ENCODE measurements around the gene C19orf12. TPM values are rescaled to one million over a fixed set of nuclear protein-coding genes. Genes with fewer than 3 reads are reported as not detected.

C19orf12 gene
- total RNA-seq, 1 experiment from 2014 or later: 11.8 TPM

DNA sequence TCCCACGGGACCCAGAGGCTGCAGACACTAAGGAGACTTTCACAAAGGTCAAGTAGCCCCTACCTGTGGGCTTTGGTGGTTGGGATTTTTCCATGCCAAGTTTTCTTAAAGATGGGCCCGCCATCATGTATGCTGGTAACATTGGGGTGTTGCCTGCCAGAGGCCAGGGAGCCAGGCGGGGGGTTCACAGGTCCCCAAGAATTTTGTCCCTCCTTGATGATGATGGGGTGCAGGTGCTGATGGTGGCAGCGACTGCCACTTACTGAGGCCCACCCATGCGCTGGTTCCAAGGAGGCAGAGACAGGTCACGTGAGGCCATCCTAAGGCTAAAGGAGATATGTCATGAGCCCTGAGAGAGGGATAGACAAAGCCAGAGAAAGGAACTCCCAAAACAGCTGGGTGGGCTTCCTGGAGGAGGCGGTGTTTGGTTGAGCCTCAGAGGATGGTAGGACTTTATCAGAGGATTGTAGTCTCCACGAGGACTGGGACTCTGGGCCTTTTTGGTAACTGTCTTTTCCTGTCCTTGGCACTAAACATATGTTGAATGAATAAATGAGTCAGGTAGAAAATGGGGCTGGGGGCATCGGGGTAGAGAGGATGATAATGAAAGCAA is 35.4 kb downstream of the C19orf12 start:
- H3K4me3 ChIP-seq (ENCODE audit: low read length): no peak overlapping the region
- H3K9me3 ChIP-seq (ENCODE audit: low read length): no peaks in the 10 kb centered on the region
- H3K79me2 ChIP-seq (ENCODE audit: low read length): no peaks in the 10 kb centered on the region
- no peak overlapping the region for H2AFZ ChIP-seq (ENCODE audit: low read length)
- H3K4me2 ChIP-seq (ENCODE audit: low read depth, low read length, poor library complexity, severe bottlenecking): no peak overlapping the region
- H3K36me3 ChIP-seq (ENCODE audit: insufficient read depth, low read length): no peaks in the 10 kb centered on the region
- H4K20me1 ChIP-seq (ENCODE audit: insufficient read depth, low read depth, low read length): no peaks in the 10 kb centered on the region
- H3K27me3 ChIP-seq (ENCODE audit: low read length): no peaks in the 10 kb centered on the region
- DNase-seq: no peak
- no peaks in the 10 kb centered on the region for H3K9me2 ChIP-seq (replicated peaks; ENCODE audit: insufficient read depth, low read length)
- no peak overlapping the region for H3K27ac ChIP-seq (ENCODE audit: low read length)
- no peak overlapping the region for H3K9ac ChIP-seq (ENCODE audit: low read length)
- peaks cover 6% of the 10 kb centered on the region for H3K4me1 ChIP-seq (ENCODE audit: low read length)

DNA sequence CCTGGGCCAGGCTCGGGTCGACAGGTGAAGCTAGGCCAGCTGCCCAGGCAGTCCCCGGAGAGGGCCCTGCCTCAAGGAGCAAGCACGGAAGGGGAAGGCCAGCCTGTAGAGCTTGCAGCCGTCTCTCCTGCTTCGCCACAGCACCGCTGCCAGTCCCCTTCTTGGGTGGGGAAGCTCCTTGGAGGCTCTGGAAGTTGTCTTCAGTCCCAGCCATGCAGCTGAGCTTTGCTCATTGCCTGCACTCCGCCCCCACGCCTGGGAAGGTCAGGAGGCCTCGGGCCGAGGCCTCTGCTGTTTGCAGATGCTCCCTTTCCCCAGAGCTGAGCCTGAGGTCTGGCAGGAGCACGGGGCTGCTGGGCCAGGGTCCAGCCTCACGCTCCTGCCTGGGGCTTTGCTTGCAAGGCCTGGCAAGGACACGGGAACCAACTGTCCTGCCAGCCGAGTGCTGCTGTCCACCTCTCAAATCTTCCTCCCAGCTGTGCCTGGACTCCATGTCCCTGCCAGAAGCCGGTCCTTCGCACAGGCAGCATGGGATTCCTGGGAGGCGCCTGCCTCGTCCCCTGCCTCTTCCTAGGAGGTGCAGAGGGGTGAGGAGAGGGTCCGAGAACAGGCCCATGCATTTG is 36.5 kb downstream of the C19orf12 start:
- no peaks in the 10 kb centered on the region for H3K9me3 ChIP-seq (ENCODE audit: low read length)
- H3K4me2 ChIP-seq (ENCODE audit: low read depth, low read length, poor library complexity, severe bottlenecking): no peak overlapping the region
- no peaks in the 10 kb centered on the region for H3K9me2 ChIP-seq (replicated peaks; ENCODE audit: insufficient read depth, low read length)
- no peaks in the 10 kb centered on the region for H3K79me2 ChIP-seq (ENCODE audit: low read length)
- no peaks in the 10 kb centered on the region for H4K20me1 ChIP-seq (ENCODE audit: insufficient read depth, low read depth, low read length)
- no peaks in the 10 kb centered on the region for H3K27me3 ChIP-seq (ENCODE audit: low read length)
- H2AFZ ChIP-seq (ENCODE audit: low read length): no peak overlapping the region
- no peak overlapping the region for H3K4me3 ChIP-seq (ENCODE audit: low read length)
- H3K27ac ChIP-seq (ENCODE audit: low read length): no peak overlapping the region
- no peak overlapping the region for H3K9ac ChIP-seq (ENCODE audit: low read length)
- DNase-seq: no peak
- peaks cover 6% of the 10 kb centered on the region for H3K4me1 ChIP-seq (ENCODE audit: low read length)
- no peaks in the 10 kb centered on the region for H3K36me3 ChIP-seq (ENCODE audit: insufficient read depth, low read length)

DNA sequence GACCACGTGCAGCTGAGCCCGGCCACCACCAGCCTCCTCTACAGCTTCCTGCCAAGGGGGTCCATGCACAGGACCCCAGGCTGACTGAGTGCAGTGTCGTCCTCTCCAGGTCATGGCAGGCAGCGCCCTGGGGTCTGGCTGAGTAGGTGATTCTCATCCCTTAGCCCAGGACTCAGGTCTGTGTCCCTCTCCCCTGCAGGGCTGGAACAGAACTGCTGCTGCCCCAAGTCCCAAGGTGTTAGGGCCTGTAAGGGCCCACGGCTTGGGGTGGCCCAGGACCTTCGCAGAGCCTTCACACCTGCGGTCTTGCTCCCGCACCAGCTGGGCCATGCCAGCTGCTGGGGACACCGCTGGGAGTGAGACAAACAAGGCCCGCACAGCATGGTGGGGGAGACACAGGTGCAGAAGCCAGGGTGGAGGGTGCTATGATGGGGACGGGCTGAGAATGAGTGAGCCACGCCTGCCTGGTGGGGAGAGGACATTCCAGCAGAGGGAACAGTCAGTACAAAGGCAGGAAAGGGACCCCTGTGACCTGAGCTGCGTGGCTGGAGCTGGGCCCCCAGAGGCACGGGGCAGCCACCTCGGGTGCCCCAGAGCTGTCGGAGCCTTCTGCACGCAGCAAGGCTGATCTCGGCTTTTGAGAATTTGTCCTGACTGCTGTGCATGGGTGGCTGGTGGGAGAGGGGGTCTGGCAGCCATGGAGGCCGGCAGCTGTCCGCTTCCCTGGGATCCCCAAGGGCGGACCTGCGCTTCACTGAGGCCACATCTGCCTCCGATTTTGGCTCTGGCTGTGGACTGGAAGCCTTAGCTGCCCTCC is 37.9 kb downstream of the C19orf12 start:
- H3K4me3 ChIP-seq (ENCODE audit: low read length): no peak overlapping the region
- no peaks in the 10 kb centered on the region for H3K9me3 ChIP-seq (ENCODE audit: low read length)
- no peak overlapping the region for H3K9ac ChIP-seq (ENCODE audit: low read length)
- H3K27ac ChIP-seq (ENCODE audit: low read length): no peak overlapping the region
- H3K36me3 ChIP-seq (ENCODE audit: insufficient read depth, low read length): no peaks in the 10 kb centered on the region
- H3K4me1 ChIP-seq (ENCODE audit: low read length): peaks cover 6% of the 10 kb centered on the region
- H3K27me3 ChIP-seq (ENCODE audit: low read length): no peaks in the 10 kb centered on the region
- no peaks in the 10 kb centered on the region for H3K79me2 ChIP-seq (ENCODE audit: low read length)
- DNase-seq: no peak
- no peak overlapping the region for H2AFZ ChIP-seq (ENCODE audit: low read length)
- no peaks in the 10 kb centered on the region for H3K9me2 ChIP-seq (replicated peaks; ENCODE audit: insufficient read depth, low read length)
- no peak overlapping the region for H3K4me2 ChIP-seq (ENCODE audit: low read depth, low read length, poor library complexity, severe bottlenecking)
- H4K20me1 ChIP-seq (ENCODE audit: insufficient read depth, low read depth, low read length): no peaks in the 10 kb centered on the region

DNA sequence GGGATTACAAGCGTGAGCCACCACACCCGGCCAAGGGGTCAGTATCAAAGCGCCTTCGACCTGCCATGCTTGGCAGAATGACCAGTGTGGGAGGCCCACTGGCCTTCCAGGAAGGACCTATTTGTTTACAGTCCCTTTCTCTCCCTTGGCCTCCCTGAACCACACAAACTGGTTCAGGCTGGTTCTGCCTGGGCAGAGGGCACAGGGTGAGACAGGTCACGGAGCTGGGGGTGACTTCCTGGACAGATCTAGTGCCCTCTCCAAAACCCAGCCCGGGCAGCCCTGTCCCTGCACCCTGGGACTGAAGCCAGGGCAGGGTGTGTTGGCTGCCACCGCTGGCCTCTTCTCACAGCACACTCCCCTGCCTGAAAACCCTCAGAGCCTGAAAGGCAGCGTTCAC is 38.5 kb downstream of the C19orf12 start:
- H3K4me3 ChIP-seq (ENCODE audit: low read length): no peak overlapping the region

DNA sequence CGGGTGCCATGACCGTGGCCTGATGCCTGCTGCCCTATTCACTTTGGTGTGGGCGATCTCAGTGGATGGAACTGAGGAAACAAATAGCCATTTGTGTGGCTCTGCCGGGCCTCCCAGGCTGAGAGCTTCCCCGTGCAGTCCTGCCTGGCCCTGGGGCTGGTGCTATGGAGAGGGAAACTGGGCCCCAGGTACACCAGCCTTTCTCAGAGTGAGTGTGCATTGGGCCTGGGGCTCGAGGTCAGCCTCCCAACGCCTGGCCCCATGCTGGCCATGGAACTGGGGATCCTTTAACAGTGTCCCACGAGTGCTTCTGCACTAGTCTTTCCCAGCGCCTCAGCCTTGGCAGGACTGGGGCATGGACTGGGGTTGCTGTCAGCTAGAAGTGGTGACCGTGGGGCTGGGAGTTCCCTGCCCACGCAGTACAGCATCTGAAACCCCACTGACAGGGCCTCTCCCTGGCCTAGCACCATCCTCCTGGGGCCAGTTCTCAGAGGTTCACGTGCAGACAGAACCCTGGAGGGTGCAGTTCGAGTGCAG is 39.3 kb downstream of the C19orf12 start:
- Histone ChIP-seq H3K4me2 (ENCODE audit: low read depth, low read length, poor library complexity, severe bottlenecking) (no peak overlapping the region), H3K79me2 (ENCODE audit: low read length) (no peaks in the 10 kb centered on the region), H2AFZ (ENCODE audit: low read length) (no peak overlapping the region), H3K9me2 (replicated peaks; ENCODE audit: insufficient read depth, low read length) (no peaks in the 10 kb centered on the region), H3K4me1 (ENCODE audit: low read length) (peaks cover 13% of the 10 kb centered on the region), H4K20me1 (ENCODE audit: insufficient read depth, low read depth, low read length) (no peaks in the 10 kb centered on the region), H3K27me3 (ENCODE audit: low read length) (no peaks in the 10 kb centered on the region), H3K27ac (ENCODE audit: low read length) (no peak overlapping the region), H3K36me3 (ENCODE audit: insufficient read depth, low read length) (no peaks in the 10 kb centered on the region), H3K4me3 (ENCODE audit: low read length) (no peak overlapping the region), H3K9me3 (ENCODE audit: low read length) (no peaks in the 10 kb centered on the region), H3K9ac (ENCODE audit: low read length) (no peak overlapping the region)
- no peak for DNase-seq

More for the DNA sequence above, 38.5 kb downstream of the C19orf12 start:
- no peak for DNase-seq
- Histone ChIP-seq H3K9ac (ENCODE audit: low read length) (no peak overlapping the region), H3K36me3 (ENCODE audit: insufficient read depth, low read length) (no peaks in the 10 kb centered on the region), H3K9me2 (replicated peaks; ENCODE audit: insufficient read depth, low read length) (no peaks in the 10 kb centered on the region), H2AFZ (ENCODE audit: low read length) (no peak overlapping the region), H3K9me3 (ENCODE audit: low read length) (no peaks in the 10 kb centered on the region), H4K20me1 (ENCODE audit: insufficient read depth, low read depth, low read length) (no peaks in the 10 kb centered on the region), H3K27ac (ENCODE audit: low read length) (no peak overlapping the region), H3K79me2 (ENCODE audit: low read length) (no peaks in the 10 kb centered on the region), H3K4me1 (ENCODE audit: low read length) (peaks cover 12% of the 10 kb centered on the region), H3K4me2 (ENCODE audit: low read depth, low read length, poor library complexity, severe bottlenecking) (no peak overlapping the region), H3K27me3 (ENCODE audit: low read length) (no peaks in the 10 kb centered on the region)

DNA sequence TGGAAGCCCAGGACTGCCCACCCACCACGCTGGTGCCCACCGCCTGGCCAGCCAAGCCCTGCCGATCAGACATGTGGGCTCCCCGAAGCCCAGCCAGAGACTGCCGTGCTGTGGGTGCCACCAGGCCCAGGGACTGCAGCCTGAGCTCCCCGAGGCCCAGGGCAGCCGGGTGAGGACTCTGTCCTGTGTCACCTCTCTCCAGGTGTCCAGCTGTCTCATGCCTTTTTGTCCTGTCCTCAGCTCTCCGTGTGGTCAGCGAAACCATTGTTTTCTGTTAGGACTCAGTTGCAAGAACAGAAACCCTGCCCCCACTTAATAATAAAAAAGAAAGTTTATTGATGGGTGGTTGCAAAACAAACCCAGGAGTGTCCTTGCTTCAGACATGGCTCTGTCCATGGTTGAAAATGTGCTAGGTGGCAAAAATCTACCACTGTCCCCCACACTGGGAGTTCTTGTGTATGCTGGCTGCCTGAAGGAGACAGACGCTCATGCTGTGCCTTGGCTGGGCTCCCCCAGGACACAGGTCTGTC is 39.9 kb downstream of the C19orf12 start:
- no peaks in the 10 kb centered on the region for H3K79me2 ChIP-seq (ENCODE audit: low read length)
- H3K4me1 ChIP-seq (ENCODE audit: low read length): peaks cover 9% of the 10 kb centered on the region
- H3K9ac ChIP-seq (ENCODE audit: low read length): no peak overlapping the region
- H3K4me2 ChIP-seq (ENCODE audit: low read depth, low read length, poor library complexity, severe bottlenecking): no peak overlapping the region
- no peak overlapping the region for H3K4me3 ChIP-seq (ENCODE audit: low read length)
- no peaks in the 10 kb centered on the region for H3K27me3 ChIP-seq (ENCODE audit: low read length)
- no peak overlapping the region for H2AFZ ChIP-seq (ENCODE audit: low read length)
- no peak overlapping the region for H3K27ac ChIP-seq (ENCODE audit: low read length)
- no peaks in the 10 kb centered on the region for H3K9me2 ChIP-seq (replicated peaks; ENCODE audit: insufficient read depth, low read length)
- H3K9me3 ChIP-seq (ENCODE audit: low read length): no peaks in the 10 kb centered on the region
- H3K36me3 ChIP-seq (ENCODE audit: insufficient read depth, low read length): no peaks in the 10 kb centered on the region
- H4K20me1 ChIP-seq (ENCODE audit: insufficient read depth, low read depth, low read length): no peaks in the 10 kb centered on the region
- DNase-seq: no peak

DNA sequence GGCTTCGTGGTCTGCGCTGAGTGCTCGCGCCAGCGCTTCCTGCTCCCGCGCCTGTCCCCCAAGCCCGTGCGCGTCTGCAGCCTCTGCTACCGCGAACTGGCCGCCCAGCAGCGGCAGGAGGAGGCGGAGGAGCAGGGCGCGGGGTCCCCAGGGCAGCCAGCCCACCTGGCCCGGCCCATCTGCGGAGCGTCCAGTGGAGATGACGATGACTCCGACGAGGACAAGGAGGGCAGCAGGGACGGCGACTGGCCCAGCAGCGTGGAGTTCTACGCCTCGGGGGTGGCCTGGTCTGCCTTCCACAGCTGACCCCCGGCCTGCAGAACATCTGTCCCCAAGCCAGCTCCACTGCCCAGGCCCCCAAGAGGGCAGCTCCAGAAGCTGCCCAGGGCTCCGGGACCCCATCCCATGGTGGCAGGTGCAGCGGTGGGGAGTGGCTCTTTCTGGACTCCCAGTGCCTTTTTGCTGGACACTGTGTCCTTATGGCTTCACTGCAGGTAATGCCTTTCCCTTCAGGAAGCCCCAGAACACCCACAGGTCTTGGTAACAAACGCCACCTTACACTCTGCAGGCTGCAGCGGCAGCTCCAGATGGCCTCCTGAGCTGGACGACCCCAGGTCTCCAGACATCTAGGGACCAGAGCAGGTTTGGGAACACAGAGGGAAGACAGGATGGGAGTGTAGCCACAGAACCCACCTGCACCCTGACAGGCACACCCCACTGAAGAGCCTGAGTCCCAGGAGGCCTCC is 40.5 kb downstream of the C19orf12 start:
- H4K20me1 ChIP-seq (ENCODE audit: insufficient read depth, low read depth, low read length): no peaks in the 10 kb centered on the region
- no peaks in the 10 kb centered on the region for H3K9me2 ChIP-seq (replicated peaks; ENCODE audit: insufficient read depth, low read length)
- H3K4me3 ChIP-seq (ENCODE audit: low read length): no peak overlapping the region
- no peaks in the 10 kb centered on the region for H3K9me3 ChIP-seq (ENCODE audit: low read length)
- H3K27ac ChIP-seq (ENCODE audit: low read length): no peak overlapping the region
- H3K79me2 ChIP-seq (ENCODE audit: low read length): no peaks in the 10 kb centered on the region
- no peak overlapping the region for H3K4me2 ChIP-seq (ENCODE audit: low read depth, low read length, poor library complexity, severe bottlenecking)
- no peaks in the 10 kb centered on the region for H3K36me3 ChIP-seq (ENCODE audit: insufficient read depth, low read length)
- H2AFZ ChIP-seq (ENCODE audit: low read length): no peak overlapping the region
- peaks cover 9% of the 10 kb centered on the region for H3K4me1 ChIP-seq (ENCODE audit: low read length)
- DNase-seq: no peak
- H3K27me3 ChIP-seq (ENCODE audit: low read length): no peaks in the 10 kb centered on the region
- no peak overlapping the region for H3K9ac ChIP-seq (ENCODE audit: low read length)

Measured in Karpas-422 (cell line).